ENCODE results near the gene RIMS1.

- TF ChIP-seq, protein P1, sequence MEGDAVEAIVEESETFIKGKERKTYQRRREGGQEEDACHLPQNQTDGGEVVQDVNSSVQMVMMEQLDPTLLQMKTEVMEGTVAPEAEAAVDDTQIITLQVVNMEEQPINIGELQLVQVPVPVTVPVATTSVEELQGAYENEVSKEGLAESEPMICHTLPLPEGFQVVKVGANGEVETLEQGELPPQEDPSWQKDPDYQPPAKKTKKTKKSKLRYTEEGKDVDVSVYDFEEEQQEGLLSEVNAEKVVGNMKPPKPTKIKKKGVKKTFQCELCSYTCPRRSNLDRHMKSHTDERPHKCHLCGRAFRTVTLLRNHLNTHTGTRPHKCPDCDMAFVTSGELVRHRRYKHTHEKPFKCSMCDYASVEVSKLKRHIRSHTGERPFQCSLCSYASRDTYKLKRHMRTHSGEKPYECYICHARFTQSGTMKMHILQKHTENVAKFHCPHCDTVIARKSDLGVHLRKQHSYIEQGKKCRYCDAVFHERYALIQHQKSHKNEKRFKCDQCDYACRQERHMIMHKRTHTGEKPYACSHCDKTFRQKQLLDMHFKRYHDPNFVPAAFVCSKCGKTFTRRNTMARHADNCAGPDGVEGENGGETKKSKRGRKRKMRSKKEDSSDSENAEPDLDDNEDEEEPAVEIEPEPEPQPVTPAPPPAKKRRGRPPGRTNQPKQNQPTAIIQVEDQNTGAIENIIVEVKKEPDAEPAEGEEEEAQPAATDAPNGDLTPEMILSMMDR (IDR thresholded peaks at IDR 0.05): peak in 3 of 6 experiments; percentile 35 to 50 (median 46)
- no peak for TF ChIP-seq POLR2A (IDR thresholded peaks at IDR 0.05)
These were observed 198.7 kb downstream of the RIMS1 start for GRCh38 chr6:72084992-72085569.
